K562 (cell line): ENCODE measurements around the gene RPH3AL. TPM values are rescaled to one million over a fixed set of nuclear protein-coding genes. Genes with fewer than 3 reads are reported as not detected.

ENCODE experiments used
- ATAC-seq: fragments of 200-7000 bp; cut with Tn5 transposase; 3 replicates; pipeline ENCODE4 v1.9.1; 2020; ENCODE audit warnings: moderate library complexity
- BruUV-seq: library from RNA; stranded (reverse); fragments of 400-500 nt; replicated peaks from 2 replicates; lab custom pipeline; 2021; lab: Mats Ljungman, UMichigan
- CTCF ChIA-PET: fragments of 300-600 bp; formaldehyde crosslinking; extraction: SDS; loops from one replicate; lab custom pipeline; 2021; ENCODE audit warnings: low intra/inter-chr PET ratio; lab: Yijun Ruan, JAX
- POLR2A ChIA-PET: fragments of 300-600, 350-650 bp; sonication (Branson Sonifier 250); formaldehyde crosslinking; extraction: SDS; loops from one replicate; lab custom pipeline; 2021; ENCODE audit warnings: antibody characterized with exemption, inconsistent platforms; lab: Yijun Ruan, JAX
- DNase-seq, 4 experiments: peaks; one replicate each; pipeline versions ENCODE4 v3.0.0 to v3.0.0-alpha.2; 2011 to 2018; ENCODE audit warnings: low spot score in 3 of 4, mixed read lengths in 3 of 4; ENCODE audit errors: extremely low read depth in 1 of 4
- FAIRE-seq: peaks from 2 replicates; lab custom pipeline; 2011; peaks lifted over from hg19 to GRCh38; lab: Jason Lieb, UNC
- H2AFZ ChIP-seq: 2 replicates; pipeline ENCODE4 v1.6.0; 2011; ENCODE audit warnings: low read depth, low read length, control low read depth, inconsistent platforms
- H3K27ac ChIP-seq: fragments of 200-600 bp; 3 replicates; pipeline ENCODE4 v1.8.0; 2011; ENCODE audit warnings: low read depth, mild to moderate bottlenecking, control low read depth, inconsistent platforms, low read length, moderate library complexity, mixed read lengths; ENCODE audit errors: extremely low read depth
- H3K27me3 ChIP-seq, 2 experiments: fragments of 300-600 bp in 1 of 2; 2 replicates in 1 of 2; 3 replicates in 1 of 2; pipeline versions ENCODE4 v1.6.0 to v1.8.0; 2011; ENCODE audit warnings: inconsistent platforms in 2 of 2, low read length in 2 of 2, mild to moderate bottlenecking in 1 of 2, mixed read lengths in 1 of 2, moderate library complexity in 1 of 2; ENCODE audit not compliant: control insufficient read depth in 2 of 2, insufficient read depth in 2 of 2
- H3K36me3 ChIP-seq: fragments of 300-600 bp; 3 replicates; pipeline ENCODE4 v1.8.0; 2011; ENCODE audit warnings: mild to moderate bottlenecking, low read length, inconsistent platforms; ENCODE audit not compliant: control insufficient read depth, insufficient read depth
- H3K4me1 ChIP-seq, 2 experiments: fragments of 200-600 bp in 1 of 2; replicated peaks in 1 of 2; 2 replicates in 1 of 2; 3 replicates in 1 of 2; pipeline versions ENCODE4 v1.5.1 to v1.8.0; 2011; ENCODE audit warnings: inconsistent platforms in 2 of 2, low read length in 2 of 2, mild to moderate bottlenecking in 1 of 2, mixed read lengths in 1 of 2, moderate library complexity in 1 of 2; ENCODE audit not compliant: control insufficient read depth in 2 of 2, insufficient read depth in 2 of 2
- H3K4me2 ChIP-seq: 2 replicates; pipeline ENCODE4 v1.6.1; 2011; ENCODE audit warnings: low read length, control low read depth, inconsistent platforms, mixed read lengths; ENCODE audit not compliant: insufficient read depth
- H3K4me3 ChIP-seq: fragments of 200-600 bp; sonication (generic), shearing (Covaris generic); 2 replicates; pipeline ENCODE4 v1.5.1; 2016; ENCODE audit warnings: control low read depth, inconsistent platforms
- H3K79me2 ChIP-seq: fragments of 200-600 bp; 3 replicates; pipeline ENCODE4 v1.8.0; 2011; ENCODE audit warnings: low read length, inconsistent platforms; ENCODE audit not compliant: control insufficient read depth, insufficient read depth
- H3K9ac ChIP-seq, 2 experiments: 2 replicates each; pipeline versions ENCODE4 v1.6.0 to v1.6.1; 2011; ENCODE audit warnings: low read depth in 2 of 2, low read length in 2 of 2, control low read depth in 1 of 2, inconsistent platforms in 1 of 2, mild to moderate bottlenecking in 1 of 2, mixed read lengths in 1 of 2; ENCODE audit not compliant: insufficient read depth in 1 of 2
- H3K9me1 ChIP-seq: one replicate; pipeline ENCODE4 v1.6.0; 2011; ENCODE audit warnings: inconsistent platforms, mild to moderate bottlenecking, low read length, moderate library complexity; ENCODE audit not compliant: control insufficient read depth, insufficient read depth
- H3K9me3 ChIP-seq: replicated peaks from 2 replicates; pipeline ENCODE4 v1.5.1; 2011; ENCODE audit warnings: low read depth, low read length, inconsistent platforms; ENCODE audit not compliant: control insufficient read depth, insufficient read depth
- H4K20me1 ChIP-seq: replicated peaks from 2 replicates; pipeline ENCODE4 v1.6.1; 2011; ENCODE audit warnings: low read length, inconsistent platforms, mixed read lengths; ENCODE audit not compliant: control insufficient read depth, insufficient read depth
- EP400 ChIP-seq: fragments of 450-650 bp; IDR thresholded peaks from 2 replicates; pipeline ENCODE4 v1.6.1; 2017; ENCODE audit warnings: antibody characterized with exemption, mild to moderate bottlenecking, moderate library complexity
- HDAC2 ChIP-seq: fragments of 450-650 bp; IDR thresholded peaks from 2 replicates; pipeline ENCODE4 v1.6.1; 2016; ENCODE audit warnings: mild to moderate bottlenecking
- ILK ChIP-seq: fragments of 450-650 bp; IDR thresholded peaks from 2 replicates; pipeline ENCODE4 v1.6.1; 2016; ENCODE audit warnings: missing genetic modification characterization, low read depth, mild to moderate bottlenecking, missing compliant biosample characterization, moderate library complexity, borderline replicate concordance
- NFYB ChIP-seq: IDR thresholded peaks from 2 replicates; pipeline ENCODE4 v1.6.1; 2011; ENCODE audit warnings: mild to moderate bottlenecking, moderate library complexity; ENCODE audit not compliant: insufficient read length; ENCODE audit errors: extremely low read depth
- NR2F6 ChIP-seq: fragments of 450-650 bp; formaldehyde crosslinking; IDR thresholded peaks from 2 replicates; pipeline ENCODE4 v1.4.0; 2020; ENCODE audit warnings: mild to moderate bottlenecking
- POLR3A ChIP-seq: IDR thresholded peaks from 2 replicates; pipeline ENCODE4 v1.6.1; 2011; ENCODE audit warnings: borderline replicate concordance, mild to moderate bottlenecking, moderate library complexity; ENCODE audit not compliant: insufficient read length, insufficient read depth; ENCODE audit errors: extremely low read depth
- RBM17 ChIP-seq: fragments of 200-400 bp; formaldehyde crosslinking; IDR thresholded peaks from 2 replicates; pipeline ENCODE4 v1.6.1; 2017; ENCODE audit warnings: low read depth, mild to moderate bottlenecking, low read length, borderline replicate concordance
- SAFB ChIP-seq: fragments of 200-400 bp; formaldehyde crosslinking; IDR thresholded peaks from 2 replicates; pipeline ENCODE4 v1.6.1; 2017; ENCODE audit warnings: low read depth, low read length, borderline replicate concordance
- SOX6 ChIP-seq: fragments of 450-650 bp; IDR thresholded peaks from 2 replicates; pipeline ENCODE4 v1.6.1; 2014; ENCODE audit warnings: mild to moderate bottlenecking
- ZBTB1 ChIP-seq: sonication (generic); formaldehyde crosslinking; IDR thresholded peaks from 2 replicates; pipeline ENCODE4 v1.8.1; 2023; ENCODE audit warnings: missing genetic modification reagents, low read depth, mild to moderate bottlenecking, borderline replicate concordance
- ZBTB17 ChIP-seq: fragments of 450-650 bp; formaldehyde crosslinking; IDR thresholded peaks from 2 replicates; pipeline ENCODE4 v1.4.0; 2020; ENCODE audit warnings: mild to moderate bottlenecking
- ZC3H11A ChIP-seq: IDR thresholded peaks from 2 replicates; pipeline ENCODE4 v1.6.1; 2012; ENCODE audit warnings: low read depth, low read length, improper control_type of control experiment
- ZNF224 ChIP-seq: sonication (generic); formaldehyde crosslinking; IDR thresholded peaks from 2 replicates; pipeline ENCODE4 v1.8.0; 2022; ENCODE audit warnings: mild to moderate bottlenecking, missing genetic modification reagents
- ZNF324 ChIP-seq: fragments of 250-450 bp; sonication (Bioruptor Pico); IDR thresholded peaks from 2 replicates; pipeline ENCODE4 v1.4.0; 2020; ENCODE audit warnings: mild to moderate bottlenecking
- WGBS: fragments of 100-300 bp; shearing (Covaris generic); methylation state at CpG from one replicate; pipeline ENCODE4 v1.1.6; 2016; ENCODE audit warnings: low coverage, mixed read lengths; ENCODE audit not compliant: insufficient coverage; ENCODE audit errors: missing lambda C conversion rate; 5-methylcytosine and 5-hydroxymethylcytosine counted together
- in situ Hi-C: fragments of 300-500 bp; cut with MboI; formaldehyde crosslinking; loops from 4 replicates; pipeline ENCODE4 v1.15.0; 2018; ENCODE audit warnings: inconsistent platforms, mixed read lengths
- intact Hi-C: fragments of 100-400 bp; cut with micrococcal nuclease; formaldehyde crosslinking; loops from 2 replicates; pipeline ENCODE4 v1.14.2; 2022
- polyA plus RNA-seq, 8 experiments: library from polyadenylated mRNA; depleted of rRNA in 4 of 8; stranded (reverse) in 5 of 8; unstranded in 3 of 8; fragments of >200 nt; fragmentation: Nextera tagmentation in 2 of 8; fragmentation: Illumina TruSeq in 1 of 8; extraction: Ambion mirVana in 2 of 8; extraction: Trizol in 1 of 8; gene quantifications; 2 replicates each; pipeline versions ENCODE4 v1.2.1 to v1.2.3, GENCODE V29; 2011 to 2014; ENCODE audit warnings: inconsistent platforms in 1 of 8, missing spikeins in 1 of 8
- total RNA-seq, 7 experiments: library from RNA; depleted of rRNA in 6 of 7; stranded (reverse); fragments of >200 nt in 6 of 7; fragmentation: Illumina TruSeq in 2 of 7; extraction: Trizol in 2 of 7; gene quantifications; 2 replicates each; pipeline versions ENCODE4 v1.2.1 to v1.2.3, GENCODE V29; 2011 to 2021; ENCODE audit warnings: low replicate concordance in 1 of 7
- TF ChIP-seq, protein P1 (sequence below): fragments of 250-450 bp; sonication (Bioruptor Pico); IDR thresholded peaks from 2 replicates; pipeline ENCODE4 v1.8.0; 2021; ENCODE audit warnings: mild to moderate bottlenecking, moderate library complexity
- TF ChIP-seq, protein P2 (sequence below): sonication (generic); formaldehyde crosslinking; IDR thresholded peaks from 2 replicates; pipeline ENCODE4 v1.8.0; 2022; ENCODE audit warnings: mild to moderate bottlenecking, missing genetic modification reagents
- TF ChIP-seq, protein P3 (sequence below): fragments of 450-650 bp; IDR thresholded peaks from 2 replicates; pipeline ENCODE4 v1.6.1; 2017; ENCODE audit warnings: mild to moderate bottlenecking, moderate library complexity

The RPH3AL gene
- total and polyA plus RNA-seq, 9 of the 15 experiments (the other 6 are each of a cell fraction or from before 2014, with no cell fraction given) = 0.18 to 1.7 (median 0.39) TPM

DNA sequence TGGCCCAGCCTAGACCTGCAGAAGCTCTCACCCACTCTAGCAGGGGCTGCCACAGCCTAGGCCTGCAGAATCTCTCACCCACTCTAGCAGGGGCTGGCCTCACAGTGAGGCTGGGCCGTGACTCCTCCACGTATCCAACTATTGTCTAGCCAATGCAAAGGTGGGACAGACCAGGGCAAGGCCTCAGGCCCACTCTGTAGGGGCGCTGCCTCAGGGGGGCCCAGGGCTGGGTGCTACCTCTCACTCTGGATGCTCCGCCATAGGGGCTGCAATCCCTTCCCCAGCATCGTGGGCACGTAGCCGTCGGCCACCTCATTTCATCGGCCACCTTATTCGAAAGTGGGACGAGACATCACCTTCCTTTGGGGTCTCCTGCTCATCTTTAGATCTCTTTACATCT, 51.7 kb downstream of the RPH3AL start:
- no peak for ATAC-seq
- ChIA-PET CTCF (no interaction called here), POLR2A (interaction anchor here (0.5 kb wide), 1 partner anchor 89 kb away, joined by 5 read pairs; no protein-coding TSS in a partner anchor)
- in situ Hi-C loops (no loop called here), intact Hi-C loops (no loop called here)
- Histone ChIP-seq H3K9ac (no peak overlapping the region), H3K79me2 (no peaks in the 10 kb centered on the region), H3K36me3 (no peaks in the 10 kb centered on the region), H3K4me3 (no peak overlapping the region), H2AFZ (no peak overlapping the region), H3K4me2 (no peak overlapping the region), H3K27me3 (peaks cover 5 to 36% of the 10 kb centered on the region in 2 experiments; a peak in 4 of 5 replicates), H3K4me1 (peaks cover 0 to 8% of the 10 kb centered on the region in 2 experiments; a peak in 2 of 5 replicates), H3K9me1 (no peaks in the 10 kb centered on the region), H3K27ac (no peak overlapping the region), H4K20me1 (no peaks in the 10 kb centered on the region; the same call in 1 of the 2 replicates), H3K9me3 (no peaks in the 10 kb centered on the region)
- no peak for FAIRE-seq
- no peak for DNase-seq
- TF ChIP-seq POLR3A (no peak), ZNF224 (CRISPR knock-in tag) (no peak), RBM17 (no peak), ILK (tag) (no peak), NFYB (no peak), ZC3H11A (no peak), ZBTB1 (CRISPR knock-in tag) (no peak), ZBTB17 (no peak), ZNF324 (CRISPR knock-in tag) (no peak), HDAC2 (no peak), SOX6 (no peak), NR2F6 (CRISPR knock-in tag) (no peak), EP400 (no peak), SAFB (no peak)
- TF ChIP-seq, protein P1, sequence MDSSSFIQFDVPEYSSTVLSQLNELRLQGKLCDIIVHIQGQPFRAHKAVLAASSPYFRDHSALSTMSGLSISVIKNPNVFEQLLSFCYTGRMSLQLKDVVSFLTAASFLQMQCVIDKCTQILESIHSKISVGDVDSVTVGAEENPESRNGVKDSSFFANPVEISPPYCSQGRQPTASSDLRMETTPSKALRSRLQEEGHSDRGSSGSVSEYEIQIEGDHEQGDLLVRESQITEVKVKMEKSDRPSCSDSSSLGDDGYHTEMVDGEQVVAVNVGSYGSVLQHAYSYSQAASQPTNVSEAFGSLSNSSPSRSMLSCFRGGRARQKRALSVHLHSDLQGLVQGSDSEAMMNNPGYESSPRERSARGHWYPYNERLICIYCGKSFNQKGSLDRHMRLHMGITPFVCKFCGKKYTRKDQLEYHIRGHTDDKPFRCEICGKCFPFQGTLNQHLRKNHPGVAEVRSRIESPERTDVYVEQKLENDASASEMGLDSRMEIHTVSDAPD (CRISPR knock-in tag) = no peak
- TF ChIP-seq, protein P2, sequence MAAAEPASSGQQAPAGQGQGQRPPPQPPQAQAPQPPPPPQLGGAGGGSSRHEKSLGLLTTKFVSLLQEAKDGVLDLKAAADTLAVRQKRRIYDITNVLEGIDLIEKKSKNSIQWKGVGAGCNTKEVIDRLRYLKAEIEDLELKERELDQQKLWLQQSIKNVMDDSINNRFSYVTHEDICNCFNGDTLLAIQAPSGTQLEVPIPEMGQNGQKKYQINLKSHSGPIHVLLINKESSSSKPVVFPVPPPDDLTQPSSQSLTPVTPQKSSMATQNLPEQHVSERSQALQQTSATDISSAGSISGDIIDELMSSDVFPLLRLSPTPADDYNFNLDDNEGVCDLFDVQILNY (CRISPR knock-in tag) = no peak
- TF ChIP-seq, protein P3, sequence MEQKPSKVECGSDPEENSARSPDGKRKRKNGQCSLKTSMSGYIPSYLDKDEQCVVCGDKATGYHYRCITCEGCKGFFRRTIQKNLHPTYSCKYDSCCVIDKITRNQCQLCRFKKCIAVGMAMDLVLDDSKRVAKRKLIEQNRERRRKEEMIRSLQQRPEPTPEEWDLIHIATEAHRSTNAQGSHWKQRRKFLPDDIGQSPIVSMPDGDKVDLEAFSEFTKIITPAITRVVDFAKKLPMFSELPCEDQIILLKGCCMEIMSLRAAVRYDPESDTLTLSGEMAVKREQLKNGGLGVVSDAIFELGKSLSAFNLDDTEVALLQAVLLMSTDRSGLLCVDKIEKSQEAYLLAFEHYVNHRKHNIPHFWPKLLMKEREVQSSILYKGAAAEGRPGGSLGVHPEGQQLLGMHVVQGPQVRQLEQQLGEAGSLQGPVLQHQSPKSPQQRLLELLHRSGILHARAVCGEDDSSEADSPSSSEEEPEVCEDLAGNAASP = no peak
- BruUV-seq = no TSS peak
- WGBS = 8% methylated on average over 11 of the region's 11 CpGs
